Ishikawa (cell line): Measurements from ENCODE around the gene TRIM58.

Experiments used
- CEBPB ChIP-seq: IDR thresholded peaks from 2 replicates; pipeline ENCODE4 v1.6.1; 2012
- RAD21 ChIP-seq: IDR thresholded peaks from 2 replicates; pipeline ENCODE4 v1.6.1; 2012; ENCODE audit warnings: low read depth
- TAF1 ChIP-seq: IDR thresholded peaks from 2 replicates; pipeline ENCODE4 v1.6.1; 2012; ENCODE audit warnings: low read depth, mild to moderate bottlenecking
- ZBTB7A ChIP-seq: IDR thresholded peaks from 2 replicates; pipeline ENCODE4 v1.6.1; 2012; ENCODE audit warnings: low read depth
- TF ChIP-seq, protein P1 (sequence below): IDR thresholded peaks from 2 replicates; pipeline ENCODE4 v1.6.1; 2012

DNA sequence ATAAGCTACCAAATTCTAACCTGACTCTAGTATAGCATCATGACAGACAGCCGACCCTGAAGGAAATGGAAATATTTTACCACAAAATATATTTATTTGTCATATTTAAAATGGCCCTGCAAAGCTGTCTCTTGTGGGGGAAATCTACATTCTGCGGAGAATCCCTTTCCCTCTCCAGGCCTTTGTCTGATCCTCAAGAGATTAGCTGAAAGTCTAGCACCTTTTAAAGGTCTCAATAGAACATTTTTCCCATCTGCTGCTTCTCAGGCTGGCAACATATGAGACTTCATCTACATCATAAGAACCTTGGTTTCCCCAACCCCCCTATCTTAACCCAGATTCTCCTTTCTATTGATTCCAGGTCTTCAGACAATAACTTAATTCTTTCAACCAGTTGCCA is 13.6 kb upstream of the TRIM58 start:
- TF ChIP-seq ZBTB7A, result no peak
- no peak for TF ChIP-seq TAF1
- no peak for TF ChIP-seq CEBPB
- TF ChIP-seq, protein P1, sequence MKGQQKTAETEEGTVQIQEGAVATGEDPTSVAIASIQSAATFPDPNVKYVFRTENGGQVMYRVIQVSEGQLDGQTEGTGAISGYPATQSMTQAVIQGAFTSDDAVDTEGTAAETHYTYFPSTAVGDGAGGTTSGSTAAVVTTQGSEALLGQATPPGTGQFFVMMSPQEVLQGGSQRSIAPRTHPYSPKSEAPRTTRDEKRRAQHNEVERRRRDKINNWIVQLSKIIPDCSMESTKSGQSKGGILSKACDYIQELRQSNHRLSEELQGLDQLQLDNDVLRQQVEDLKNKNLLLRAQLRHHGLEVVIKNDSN, result no peak
- no peak for TF ChIP-seq RAD21
